ENCODE data around the gene SHROOM3. TPM values are rescaled to one million over a fixed set of nuclear protein-coding genes. Genes with fewer than 3 reads are reported as not detected.
"Not testable (repeated sequence)": the region's sequence is repeated elsewhere in the genome, so short reads cannot be mapped to it uniquely, and the experiment has no call there.

SHROOM3 gene
- total RNA-seq, 1 donor from 2014 or later, result 16.2 TPM

DNA sequence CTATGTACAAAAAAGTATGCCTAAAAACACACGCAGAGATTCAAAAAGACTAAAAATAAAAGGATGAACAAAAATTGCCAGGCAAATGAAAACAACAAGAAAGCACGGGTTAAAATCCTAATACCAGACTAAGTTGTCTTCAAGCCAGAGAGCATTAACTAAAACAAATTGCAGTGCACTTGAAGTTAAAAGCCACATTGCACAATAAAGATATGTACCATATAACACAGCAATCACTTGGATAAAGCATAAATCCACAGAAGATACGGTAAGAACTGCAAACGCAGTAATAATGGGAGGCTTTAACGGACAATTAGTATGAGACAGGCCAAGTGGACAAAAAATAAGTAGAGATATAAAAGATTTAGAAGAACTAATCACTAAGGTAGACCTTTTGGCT, 28.9 kb upstream of the SHROOM3 start:
- DNase-seq, result no peak
- intact Hi-C loops (cut with micrococcal nuclease), result no loop called here
- Histone ChIP-seq H3K36me3 (no peaks in the 10 kb centered on the region), H3K4me3 (no peak overlapping the region), H3K27ac (replicated peaks) (no peak overlapping the region), H3K4me1 (no peaks in the 10 kb centered on the region), H3K27me3 (ENCODE audit: low read depth) (no peaks in the 10 kb centered on the region), H3K9me3 (replicated peaks) (no peaks in the 10 kb centered on the region)
- TF ChIP-seq, protein P1, sequence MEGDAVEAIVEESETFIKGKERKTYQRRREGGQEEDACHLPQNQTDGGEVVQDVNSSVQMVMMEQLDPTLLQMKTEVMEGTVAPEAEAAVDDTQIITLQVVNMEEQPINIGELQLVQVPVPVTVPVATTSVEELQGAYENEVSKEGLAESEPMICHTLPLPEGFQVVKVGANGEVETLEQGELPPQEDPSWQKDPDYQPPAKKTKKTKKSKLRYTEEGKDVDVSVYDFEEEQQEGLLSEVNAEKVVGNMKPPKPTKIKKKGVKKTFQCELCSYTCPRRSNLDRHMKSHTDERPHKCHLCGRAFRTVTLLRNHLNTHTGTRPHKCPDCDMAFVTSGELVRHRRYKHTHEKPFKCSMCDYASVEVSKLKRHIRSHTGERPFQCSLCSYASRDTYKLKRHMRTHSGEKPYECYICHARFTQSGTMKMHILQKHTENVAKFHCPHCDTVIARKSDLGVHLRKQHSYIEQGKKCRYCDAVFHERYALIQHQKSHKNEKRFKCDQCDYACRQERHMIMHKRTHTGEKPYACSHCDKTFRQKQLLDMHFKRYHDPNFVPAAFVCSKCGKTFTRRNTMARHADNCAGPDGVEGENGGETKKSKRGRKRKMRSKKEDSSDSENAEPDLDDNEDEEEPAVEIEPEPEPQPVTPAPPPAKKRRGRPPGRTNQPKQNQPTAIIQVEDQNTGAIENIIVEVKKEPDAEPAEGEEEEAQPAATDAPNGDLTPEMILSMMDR (IDR thresholded peaks at IDR 0.05; ENCODE audit: borderline replicate concordance), result no peak

- no peaks in the 10 kb centered on the region for H3K4me1 ChIP-seq
- TF ChIP-seq, protein P1 (IDR thresholded peaks at IDR 0.05; ENCODE audit: borderline replicate concordance), result no peak
- H3K27me3 ChIP-seq (ENCODE audit: low read depth), result no peaks in the 10 kb centered on the region
- no peak for DNase-seq
- H3K27ac ChIP-seq (replicated peaks), result no peak overlapping the region
- H3K9me3 ChIP-seq (replicated peaks), result no peaks in the 10 kb centered on the region
- no peak overlapping the region for H3K4me3 ChIP-seq
- intact Hi-C loops (cut with micrococcal nuclease), result no loop called here
- no peaks in the 10 kb centered on the region for H3K36me3 ChIP-seq
Observed at GRCh38 chr4:76407440-76408119, 27.4 kb upstream of the SHROOM3 start.

DNA sequence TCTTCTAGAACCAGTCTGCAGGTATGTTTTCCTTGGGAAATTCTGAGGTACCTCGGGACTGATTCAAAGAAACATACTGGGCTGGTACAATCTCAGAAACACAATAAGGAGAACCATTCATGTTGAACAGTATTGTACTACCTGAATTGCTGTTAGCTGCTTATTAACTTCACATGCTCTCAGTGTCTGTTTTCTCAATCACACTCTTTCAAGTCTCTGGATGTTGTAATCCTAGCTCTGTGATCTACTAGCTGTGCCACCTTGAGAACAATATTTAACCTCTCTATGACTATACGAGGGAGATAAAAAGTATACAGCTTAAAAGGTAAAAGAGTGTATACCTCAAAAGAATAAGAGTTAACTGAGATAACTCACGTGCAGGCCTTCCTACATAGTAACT, 24.4 kb upstream of the SHROOM3 start:
- H3K9me3 ChIP-seq (replicated peaks), result no peaks in the 10 kb centered on the region
- no peak overlapping the region for H3K4me3 ChIP-seq
- H3K36me3 ChIP-seq, result no peaks in the 10 kb centered on the region
- no peaks in the 10 kb centered on the region for H3K27me3 ChIP-seq (ENCODE audit: low read depth)
- no peak for DNase-seq
- no peak overlapping the region for H3K27ac ChIP-seq (replicated peaks)
- H3K4me1 ChIP-seq, result no peaks in the 10 kb centered on the region
- TF ChIP-seq, protein P1 (IDR thresholded peaks at IDR 0.05; ENCODE audit: borderline replicate concordance), result no peak
- intact Hi-C loops (cut with micrococcal nuclease), result no loop called here

DNA sequence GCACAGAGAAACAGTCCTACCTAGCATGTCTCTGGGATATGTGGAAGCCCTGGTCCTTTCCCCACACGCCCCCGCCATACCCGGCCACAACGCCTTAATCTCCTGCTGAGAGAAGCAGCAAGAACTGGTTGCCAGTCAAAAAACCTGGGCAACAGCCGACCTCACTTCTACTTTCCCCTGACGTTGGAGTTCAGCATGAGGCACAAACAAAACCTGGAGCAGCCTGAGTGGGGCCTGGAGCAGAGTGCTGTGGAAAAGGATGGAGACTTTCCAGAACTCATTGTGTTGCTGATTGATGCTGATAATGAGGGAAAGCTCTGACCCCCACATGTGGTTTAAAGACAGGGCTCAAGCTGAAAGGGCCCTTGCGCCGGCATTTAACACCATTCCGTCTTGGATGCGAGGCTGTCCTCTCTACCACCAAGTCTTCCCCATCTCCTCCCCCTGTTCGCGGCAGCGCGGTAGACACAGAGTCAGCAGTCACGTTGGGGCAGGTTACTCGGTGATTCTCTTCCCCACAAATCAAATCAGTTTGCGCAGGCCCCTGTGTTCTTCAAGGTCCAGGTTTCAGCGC, 14.8 kb upstream of the SHROOM3 start:
- intact Hi-C loops (cut with micrococcal nuclease), result no loop called here
- H3K27ac ChIP-seq (replicated peaks), result no peak overlapping the region

GRCh38 chr4:76420762-76421581, 14.1 kb upstream of the SHROOM3 start, which contains the start of gene CCDC158:
Gene CCDC158, minus strand, starts transcription at chr4:76421141. Its CDS starts 17,934 bp downstream, at chr4:76403207.
- Histone ChIP-seq H3K4me3 (peak within 1 kb of the TSS; percentile 73), H3K9me3 (replicated peaks) (no peaks in the 10 kb centered on the region), H3K4me1 (peaks cover 18% of the 10 kb centered on the region), H3K27ac (replicated peaks) (no peak within 1 kb of the TSS), H3K27me3 (ENCODE audit: low read depth) (peaks cover 9% of the 10 kb centered on the region), H3K36me3 (no peaks in the 10 kb centered on the region)
- peak; percentile 19 for DNase-seq
- intact Hi-C loops (cut with micrococcal nuclease), result no loop called here
- TF ChIP-seq, protein P1 (IDR thresholded peaks at IDR 0.05; ENCODE audit: borderline replicate concordance), result no peak

More for the DNA sequence above, 14.8 kb upstream of the SHROOM3 start:
- peak overlapping the region; percentile 73 for H3K4me3 ChIP-seq
- H3K9me3 ChIP-seq (replicated peaks), result no peaks in the 10 kb centered on the region
- H3K4me1 ChIP-seq, result peaks cover 17% of the 10 kb centered on the region
- TF ChIP-seq, protein P1 (IDR thresholded peaks at IDR 0.05; ENCODE audit: borderline replicate concordance), result no peak
- no peaks in the 10 kb centered on the region for H3K36me3 ChIP-seq
- DNase-seq, result no peak
- H3K27me3 ChIP-seq (ENCODE audit: low read depth), result peaks cover 9% of the 10 kb centered on the region

DNA sequence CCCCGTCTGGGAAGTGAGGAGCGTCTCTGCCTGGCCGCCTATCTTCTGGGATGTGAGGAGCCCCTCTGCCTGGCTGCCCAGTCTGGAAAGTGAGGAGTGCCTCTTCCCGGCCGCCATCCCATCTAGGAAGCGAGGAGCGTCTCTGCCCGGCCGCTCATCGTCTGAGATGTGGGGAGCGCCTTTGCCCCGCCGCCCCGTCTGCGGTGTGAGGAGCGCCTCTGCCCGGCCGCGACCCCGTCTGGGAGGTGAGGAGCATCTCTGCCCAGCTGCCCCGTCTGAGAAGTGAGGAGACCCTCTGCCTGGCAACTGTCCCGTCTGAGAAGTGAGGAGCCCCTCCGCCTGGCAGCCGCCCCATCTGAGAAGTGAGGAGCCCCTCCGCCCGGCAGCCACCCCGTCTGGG, 11.9 kb upstream of the SHROOM3 start:
- H3K9me3 ChIP-seq (replicated peaks); H3K36me3 ChIP-seq; H3K4me3 ChIP-seq; H3K27me3 ChIP-seq (ENCODE audit: low read depth); intact Hi-C loops (cut with micrococcal nuclease); H3K27ac ChIP-seq (replicated peaks); DNase-seq: not testable (repeated sequence)
- H3K4me1 ChIP-seq, result peaks cover 25% of the 10 kb centered on the region
